ENCODE measurements around the gene PFN4. TPM values are rescaled to one million over a fixed set of nuclear protein-coding genes. Genes with fewer than 3 reads are reported as not detected.

PFN4 gene
- total RNA-seq, 1 experiment from 2014 or later: not detected

- no peak for TF ChIP-seq FOXP4 (CRISPR knock-in tag; IDR thresholded peaks at IDR 0.05)
- TF ChIP-seq GRHL2 (CRISPR knock-in tag; IDR thresholded peaks at IDR 0.05; ENCODE audit: insufficient replicate concordance, severe bottlenecking): no peak
Measured at GRCh38 chr2:24087032-24087431, 36.1 kb downstream of the PFN4 start (continued).

- ChIA-PET CTCF (no interaction called here), POLR2A (interaction anchor here (0.7 kb wide), 1 partner anchor 495 kb away, joined by 4 read pairs; no protein-coding TSS in a partner anchor)
- Mint-ChIP-seq H3K9me3 (no peaks in the 10 kb centered on the region), H3K4me1 (peaks cover 20% of the 10 kb centered on the region), H3K36me3 (peaks cover 15% of the 10 kb centered on the region), H3K27ac (no peak overlapping the region), H3K27me3 (ENCODE audit: low read depth) (no peaks in the 10 kb centered on the region), H3K4me3 (no peak overlapping the region; the same call in 1 of the 2 replicates)
- no peak for DNase-seq (ENCODE audit: low spot score)
- ATAC-seq: no peak
- TF ChIP-seq ZNF317 (CRISPR knock-in tag; IDR thresholded peaks at IDR 0.05; ENCODE audit: borderline replicate concordance, low read depth) (no peak), FOXK1 (CRISPR knock-in tag; IDR thresholded peaks at IDR 0.05) (no peak), NR1H2 (CRISPR knock-in tag; IDR thresholded peaks at IDR 0.05) (no peak), STAT6 (CRISPR knock-in tag; conservative IDR thresholded peaks at IDR 0.05; ENCODE audit: low read depth) (no peak), ARID4B (CRISPR knock-in tag; IDR thresholded peaks at IDR 0.05; ENCODE audit: borderline replicate concordance) (no peak), OVOL2 (CRISPR knock-in tag; IDR thresholded peaks at IDR 0.05; ENCODE audit: borderline replicate concordance) (no peak), ELF4 (CRISPR knock-in tag; IDR thresholded peaks at IDR 0.05; ENCODE audit: low read depth) (no peak), RORB (CRISPR knock-in tag; IDR thresholded peaks at IDR 0.05) (no peak), ZNF423 (CRISPR knock-in tag; IDR thresholded peaks at IDR 0.05) (no peak), ZNF532 (CRISPR knock-in tag; IDR thresholded peaks at IDR 0.05; ENCODE audit: borderline replicate concordance) (no peak), TCF7 (CRISPR knock-in tag; IDR thresholded peaks at IDR 0.05; ENCODE audit: low read depth) (no peak), E2F4 (CRISPR knock-in tag; IDR thresholded peaks at IDR 0.05; ENCODE audit: borderline replicate concordance, low read depth) (no peak), RELA (CRISPR knock-in tag; IDR thresholded peaks at IDR 0.05; ENCODE audit: borderline replicate concordance) (no peak), ATF2 (CRISPR knock-in tag; IDR thresholded peaks at IDR 0.05; ENCODE audit: borderline replicate concordance, low read depth) (no peak)
Measured at GRCh38 chr2:24086241-24086640, 36.9 kb downstream of the PFN4 start.
